ENCODE data around the gene ZDHHC3. TPM values are rescaled to one million over a fixed set of nuclear protein-coding genes. Genes with fewer than 3 reads are reported as not detected.

The ZDHHC3 gene
- total RNA-seq, 1 experiment from 2014 or later, result 49.5 TPM

- intact Hi-C loops (cut with micrococcal nuclease; ENCODE audit: unreplicated experiment), result no loop called here
- ChIA-PET POLR2A (no interaction called here), CTCF (no interaction called here)
- no peak overlapping the region for H3K27ac ChIP-seq (ENCODE audit: low read length)
- ATAC-seq (no peak), DNase-seq (ENCODE audit: low read depth, low spot score) (no peak)
- H3K9me3 ChIP-seq (ENCODE audit: control insufficient read depth, insufficient read depth, low read depth, low read length), result no peaks in the 10 kb centered on the region
- no peaks in the 10 kb centered on the region; the same call in 1 of the 2 replicates for H3K36me3 ChIP-seq (ENCODE audit: control insufficient read depth, insufficient read depth, low read length)
- peaks cover under 1% of the 10 kb centered on the region; the same call in 1 of the 2 replicates for H3K4me1 ChIP-seq (ENCODE audit: control insufficient read depth, insufficient read depth, low read length)
- no peak for TF ChIP-seq REST (IDR thresholded peaks at IDR 0.05; ENCODE audit: insufficient read depth in 1 of 2, low read depth in 2 of 2, low read length in 1 of 2)
- no peak for TF ChIP-seq SIN3A (IDR thresholded peaks at IDR 0.05; ENCODE audit: borderline replicate concordance, insufficient read depth, low read depth, low read length)
- no peak for TF ChIP-seq CTCF (IDR thresholded peaks at IDR 0.05)
- no peak for TF ChIP-seq POLR2AphosphoS5 (IDR thresholded peaks at IDR 0.05; ENCODE audit: low read depth, low read length)
- TF ChIP-seq TCF7L2 (IDR thresholded peaks at IDR 0.05; ENCODE audit: low read depth, low read length), result no peak
- BruUV-seq (replicated peaks), result no TSS peak
- in situ Hi-C loops (cut with HindIII; ENCODE audit: low pct_unique_long_range_greater_than_20kb, low sequenced_read_pairs), result no loop called here
- H3K4me3 ChIP-seq (ENCODE audit: low read depth in 2 of 2, low read length in 2 of 2), result no peak overlapping the region
- H3K27me3 ChIP-seq (ENCODE audit: control insufficient read depth, insufficient read depth, low read length), result no peaks in the 10 kb centered on the region
These were observed 6.8 kb upstream of the ZDHHC3 start for GRCh38 chr3:44982817-44983216.

- no peak overlapping the region for H3K27ac ChIP-seq (ENCODE audit: low read length)
- intact Hi-C loops (cut with micrococcal nuclease; ENCODE audit: unreplicated experiment) (no loop called here), in situ Hi-C loops (cut with HindIII; ENCODE audit: low pct_unique_long_range_greater_than_20kb, low sequenced_read_pairs) (no loop called here)
- no peaks in the 10 kb centered on the region for H3K9me3 ChIP-seq (ENCODE audit: control insufficient read depth, insufficient read depth, low read depth, low read length)
- no peak overlapping the region for H3K4me3 ChIP-seq (ENCODE audit: low read depth in 2 of 2, low read length in 2 of 2)
- ChIA-PET POLR2A (no interaction called here), CTCF (no interaction called here)
- H3K36me3 ChIP-seq (ENCODE audit: control insufficient read depth, insufficient read depth, low read length), result no peaks in the 10 kb centered on the region; the same call in 1 of the 2 replicates
- H3K4me1 ChIP-seq (ENCODE audit: control insufficient read depth, insufficient read depth, low read length), result peaks cover 9% of the 10 kb centered on the region
- no peaks in the 10 kb centered on the region for H3K27me3 ChIP-seq (ENCODE audit: control insufficient read depth, insufficient read depth, low read length)
- ATAC-seq, result no peak
- BruUV-seq (replicated peaks), result no TSS peak
- no peak for TF ChIP-seq SIN3A (IDR thresholded peaks at IDR 0.05; ENCODE audit: borderline replicate concordance, insufficient read depth, low read depth, low read length)
- TF ChIP-seq REST (IDR thresholded peaks at IDR 0.05; ENCODE audit: insufficient read depth in 1 of 2, low read depth in 2 of 2, low read length in 1 of 2), result no peak
- TF ChIP-seq CTCF (IDR thresholded peaks at IDR 0.05), result no peak
- no peak for TF ChIP-seq POLR2AphosphoS5 (IDR thresholded peaks at IDR 0.05; ENCODE audit: low read depth, low read length)
- no peak for TF ChIP-seq TCF7L2 (IDR thresholded peaks at IDR 0.05; ENCODE audit: low read depth, low read length)
- DNase-seq (ENCODE audit: low read depth, low spot score), result no peak
These were observed 5.8 kb upstream of the ZDHHC3 start for GRCh38 chr3:44981751-44982150.
